Dendritic cell treated with granulocyte-macrophage colony-stimulating factor and Interleukin-4, amounts not matched to agents 40 ng/mL and 50 ng/mL, for 4 days (primary cell): Measurements from ENCODE around the gene SGPP1.
A peak's percentile ranks its signal among the peaks of the same experiment; 100 is the strongest.
"Not testable (repeated sequence)": the region's sequence is repeated elsewhere in the genome, so short reads cannot be mapped to it uniquely, and the experiment has no call there.

Source experiments
- H3K27ac Mint-ChIP-seq: one replicate; pipeline ENCODE4 v1.8.0; 2022; ENCODE audit warnings: mild to moderate bottlenecking, mixed read lengths
- H3K27me3 Mint-ChIP-seq: one replicate; pipeline ENCODE4 v1.8.0; 2022; ENCODE audit warnings: mild to moderate bottlenecking, mixed read lengths
- H3K36me3 Mint-ChIP-seq: one replicate; pipeline ENCODE4 v1.8.0; 2022; ENCODE audit warnings: low read depth, mixed read lengths
- H3K4me1 Mint-ChIP-seq: one replicate; pipeline ENCODE4 v1.8.0; 2022; ENCODE audit warnings: low read depth, mixed read lengths
- H3K4me3 Mint-ChIP-seq: one replicate; pipeline ENCODE4 v1.8.0; 2022; ENCODE audit warnings: mild to moderate bottlenecking, moderate library complexity, mixed read lengths
- H3K9me3 Mint-ChIP-seq: one replicate; pipeline ENCODE4 v1.8.0; 2022; ENCODE audit warnings: mixed read lengths
- intact Hi-C: fragments of 100-400 bp; cut with micrococcal nuclease; formaldehyde crosslinking; loops from one replicate; pipeline ENCODE4 v1.15.0; 2022

The SGPP1 gene

DNA sequence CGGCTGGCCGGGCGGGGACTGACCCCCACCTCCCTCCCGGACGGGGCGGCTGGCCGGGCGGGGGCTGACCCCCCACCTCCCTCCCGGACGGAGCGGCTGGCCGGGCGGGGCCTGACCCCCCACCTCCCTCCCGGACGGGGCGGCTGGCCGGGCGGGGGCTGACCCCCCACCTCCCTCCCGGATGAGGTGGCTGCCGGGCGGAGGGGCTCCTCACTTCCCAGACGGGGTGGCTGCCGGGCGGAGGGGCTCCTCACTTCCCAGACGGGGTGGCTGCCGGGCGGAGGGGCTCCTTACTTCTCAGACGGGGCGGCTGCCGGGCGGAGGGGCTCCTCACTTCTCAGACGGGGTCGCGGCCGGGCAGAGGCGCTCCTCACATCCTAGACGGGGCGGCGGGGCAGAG is 23.2 kb upstream of the SGPP1 start:
- H3K36me3 Mint-ChIP-seq, intact Hi-C loops, H3K27me3 Mint-ChIP-seq, H3K9me3 Mint-ChIP-seq, H3K4me3 Mint-ChIP-seq: not testable (repeated sequence)
- peak overlapping the region; percentile 53 for H3K27ac Mint-ChIP-seq
- peaks cover 12% of the 10 kb centered on the region for H3K4me1 Mint-ChIP-seq

DNA sequence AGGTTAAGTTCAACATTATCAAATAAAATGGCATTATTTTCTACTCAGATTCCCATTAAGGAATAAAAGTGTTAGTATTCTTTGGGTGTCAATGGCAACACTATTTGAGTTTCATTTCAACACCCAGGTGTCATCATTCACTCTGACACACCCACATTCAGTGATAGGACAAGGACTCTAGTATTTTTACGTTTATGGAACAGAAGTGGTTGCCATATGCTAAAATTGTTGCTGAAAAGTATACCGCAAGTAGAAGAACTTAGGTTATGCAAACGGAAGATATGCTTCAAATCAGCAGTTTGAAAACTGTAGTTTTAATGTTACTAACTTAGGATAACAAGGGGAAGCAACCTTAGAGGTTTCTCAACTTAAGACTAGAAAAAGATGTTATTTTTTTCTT is 20.0 kb upstream of the SGPP1 start:
- Mint-ChIP-seq H3K27ac (no peak overlapping the region), H3K27me3 (peaks cover 5% of the 10 kb centered on the region), H3K36me3 (no peaks in the 10 kb centered on the region), H3K4me3 (no peak overlapping the region), H3K4me1 (peaks cover 19% of the 10 kb centered on the region), H3K9me3 (no peaks in the 10 kb centered on the region)
- intact Hi-C loops, result no loop called here

- H3K27ac Mint-ChIP-seq, result peak overlapping the region; percentile 40
- intact Hi-C loops, result no loop called here
- peaks cover 14% of the 10 kb centered on the region for H3K4me1 Mint-ChIP-seq
- H3K9me3 Mint-ChIP-seq, result no peaks in the 10 kb centered on the region
- no peak overlapping the region for H3K4me3 Mint-ChIP-seq
- H3K36me3 Mint-ChIP-seq, result no peaks in the 10 kb centered on the region
- peaks cover 5% of the 10 kb centered on the region for H3K27me3 Mint-ChIP-seq
Measured at GRCh38 chr14:63745858-63746425, 18.1 kb upstream of the SGPP1 start.

DNA sequence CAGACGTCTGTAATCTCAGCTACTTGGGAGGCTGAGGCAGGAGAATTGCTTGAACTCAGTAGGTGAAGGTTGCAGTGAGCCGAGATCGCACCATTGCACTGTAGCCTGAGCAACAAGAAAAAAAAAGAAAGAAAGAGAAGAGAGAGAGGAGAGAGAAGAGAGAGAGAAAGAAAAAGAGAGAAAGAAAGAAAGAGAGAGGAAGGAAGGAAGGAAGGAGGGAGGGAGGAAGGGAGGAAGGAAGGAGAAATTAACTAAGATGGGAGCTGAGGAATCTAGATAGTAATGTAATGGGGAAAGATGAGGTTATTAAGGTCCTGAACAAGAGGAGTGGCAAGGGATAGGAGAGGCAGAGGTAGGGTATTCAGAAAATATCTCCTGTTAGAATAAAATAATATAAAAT is 17.4 kb upstream of the SGPP1 start:
- Mint-ChIP-seq H3K27me3 (peaks cover 5% of the 10 kb centered on the region), H3K4me3 (no peak overlapping the region), H3K36me3 (no peaks in the 10 kb centered on the region), H3K9me3 (no peaks in the 10 kb centered on the region), H3K4me1 (peaks cover 14% of the 10 kb centered on the region), H3K27ac (no peak overlapping the region)
- intact Hi-C loops, result no loop called here

DNA sequence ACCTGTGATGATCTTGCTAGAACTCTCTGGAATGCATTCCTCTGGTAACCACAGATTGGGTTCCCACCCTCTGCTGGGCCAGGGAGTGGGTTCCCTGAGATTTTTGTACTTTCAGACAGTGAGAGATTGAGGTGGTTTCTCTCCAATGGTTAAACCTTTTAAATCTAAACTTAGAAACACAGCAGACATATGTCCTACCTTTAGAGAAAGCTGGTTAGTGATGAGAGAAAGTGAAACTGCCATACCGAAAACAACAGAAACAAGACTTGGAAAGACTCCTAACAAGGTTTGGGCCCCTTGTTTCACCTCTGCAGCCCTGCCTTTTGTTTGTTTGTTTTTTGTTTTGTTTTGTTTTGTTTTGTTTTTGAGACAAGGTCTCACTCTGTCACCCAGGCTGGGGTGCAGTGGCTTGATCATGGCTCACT is 9.7 kb upstream of the SGPP1 start:
- Mint-ChIP-seq H3K27ac (no peak overlapping the region), H3K9me3 (no peaks in the 10 kb centered on the region), H3K4me1 (peaks cover 5% of the 10 kb centered on the region), H3K4me3 (no peak overlapping the region), H3K36me3 (no peaks in the 10 kb centered on the region), H3K27me3 (peaks cover 13% of the 10 kb centered on the region)
- intact Hi-C loops, result no loop called here

- H3K27me3 Mint-ChIP-seq, result peaks cover 17% of the 10 kb centered on the region
- no peaks in the 10 kb centered on the region for H3K36me3 Mint-ChIP-seq
- intact Hi-C loops, result no loop called here
- H3K9me3 Mint-ChIP-seq, result no peaks in the 10 kb centered on the region
- no peak overlapping the region for H3K27ac Mint-ChIP-seq
- peaks cover 5% of the 10 kb centered on the region for H3K4me1 Mint-ChIP-seq
- H3K4me3 Mint-ChIP-seq, result no peak overlapping the region
Measured at GRCh38 chr14:63735720-63736119, 7.9 kb upstream of the SGPP1 start.

- no peaks in the 10 kb centered on the region for H3K9me3 Mint-ChIP-seq
- H3K4me1 Mint-ChIP-seq, result peaks cover 22% of the 10 kb centered on the region
- H3K27ac Mint-ChIP-seq, result no peak overlapping the region
- peaks cover 33% of the 10 kb centered on the region for H3K27me3 Mint-ChIP-seq
- H3K4me3 Mint-ChIP-seq, result no peak overlapping the region
- intact Hi-C loops, result no loop called here
- peaks cover 15% of the 10 kb centered on the region for H3K36me3 Mint-ChIP-seq
Measured at GRCh38 chr14:63730659-63731058, 2.8 kb upstream of the SGPP1 start.

GRCh38 chr14:63727231-63727735 is 582 bp downstream of the SGPP1 start:
- H3K4me1 Mint-ChIP-seq, result peaks cover 36% of the 10 kb centered on the region
- H3K27ac Mint-ChIP-seq, result peak overlapping the region; percentile 87
- H3K27me3 Mint-ChIP-seq, result peaks cover 28% of the 10 kb centered on the region
- peak overlapping the region; percentile 91 for H3K4me3 Mint-ChIP-seq
- no peaks in the 10 kb centered on the region for H3K9me3 Mint-ChIP-seq
- intact Hi-C loops, result loop anchor here (2.0 to 10.0 kb wide), 2 partner anchors 84 to 262 kb away; no protein-coding TSS in a partner anchor
- peaks cover 15% of the 10 kb centered on the region for H3K36me3 Mint-ChIP-seq

- Mint-ChIP-seq H3K9me3 (no peaks in the 10 kb centered on the region), H3K36me3 (peaks cover 16% of the 10 kb centered on the region), H3K27ac (peak overlapping the region; percentile 87), H3K4me1 (peaks cover 36% of the 10 kb centered on the region), H3K27me3 (peaks cover 27% of the 10 kb centered on the region), H3K4me3 (peak overlapping the region; percentile 91)
- intact Hi-C loops, result loop anchor here (2.0 to 10.0 kb wide), 2 partner anchors 84 to 262 kb away; no protein-coding TSS in a partner anchor
Measured at GRCh38 chr14:63726499-63726898, 1.4 kb downstream of the SGPP1 start.

DNA sequence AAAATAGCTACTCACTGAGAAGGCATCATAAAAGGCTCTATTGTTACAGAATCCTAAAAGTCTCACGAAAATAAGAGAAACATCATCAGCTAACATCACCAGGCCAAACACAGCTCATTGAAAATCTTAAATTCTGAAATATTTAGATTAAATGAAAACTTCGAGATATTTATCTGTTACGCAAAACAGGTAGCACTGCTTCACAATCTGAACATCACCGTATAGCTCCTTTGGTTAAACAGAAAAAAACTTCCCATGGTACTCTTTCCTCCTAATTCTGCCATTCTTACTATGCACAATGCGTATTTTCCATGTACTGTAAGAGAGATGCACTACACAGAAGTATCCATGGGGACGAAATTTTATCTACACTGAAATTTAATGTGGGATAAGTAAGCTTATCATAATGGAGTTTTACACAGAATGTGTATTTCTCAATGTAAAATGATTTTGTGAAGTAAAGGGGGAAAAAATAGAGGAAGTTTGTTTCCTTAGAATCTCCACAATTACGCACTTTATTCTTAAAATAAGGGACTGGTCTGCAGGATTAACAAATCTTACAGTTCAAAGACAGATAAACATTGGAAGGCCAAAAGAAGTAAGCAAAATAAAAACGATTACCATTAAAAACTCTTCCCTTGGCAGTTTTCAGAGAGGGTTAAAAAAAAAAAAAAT is 1.9 kb downstream of the SGPP1 start:
- Mint-ChIP-seq H3K9me3 (no peaks in the 10 kb centered on the region), H3K4me1 (peaks cover 36% of the 10 kb centered on the region), H3K27ac (peak overlapping the region; percentile 87), H3K36me3 (peaks cover 22% of the 10 kb centered on the region), H3K27me3 (peaks cover 25% of the 10 kb centered on the region), H3K4me3 (peak overlapping the region; percentile 91)
- intact Hi-C loops, result loop anchor here (2.0 to 10.0 kb wide), 2 partner anchors 83 to 261 kb away; no protein-coding TSS in a partner anchor

DNA sequence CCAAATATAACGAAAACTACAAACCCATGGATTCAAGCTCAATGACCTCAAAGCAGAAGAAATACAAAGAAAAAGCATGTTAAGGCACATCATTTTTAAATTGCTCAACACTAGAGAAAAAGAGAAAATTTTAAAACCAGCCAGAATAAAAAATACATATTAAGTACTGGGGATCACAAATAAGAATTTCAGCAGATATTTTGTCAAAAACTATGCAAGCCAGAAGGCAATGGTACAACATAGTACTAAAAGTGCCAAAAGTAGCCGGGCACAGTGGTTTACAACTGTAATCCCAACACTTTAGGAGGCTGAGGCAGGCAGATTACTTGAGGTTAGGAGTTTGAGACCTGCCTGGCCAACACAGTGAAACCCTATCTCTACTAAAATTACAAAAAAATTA is 10.2 kb downstream of the SGPP1 start:
- Mint-ChIP-seq H3K9me3 (peaks cover 31% of the 10 kb centered on the region), H3K27ac (no peak overlapping the region), H3K4me1 (no peaks in the 10 kb centered on the region), H3K27me3 (no peaks in the 10 kb centered on the region), H3K36me3 (peaks cover 42% of the 10 kb centered on the region), H3K4me3 (no peak overlapping the region)
- intact Hi-C loops, result no loop called here

GRCh38 chr14:63715360-63715759 is 12.5 kb downstream of the SGPP1 start:
- intact Hi-C loops, result no loop called here
- no peak overlapping the region for H3K27ac Mint-ChIP-seq
- H3K36me3 Mint-ChIP-seq, result peaks cover 31% of the 10 kb centered on the region
- H3K4me3 Mint-ChIP-seq, result no peak overlapping the region
- no peaks in the 10 kb centered on the region for H3K27me3 Mint-ChIP-seq
- H3K9me3 Mint-ChIP-seq, result peaks cover 30% of the 10 kb centered on the region
- H3K4me1 Mint-ChIP-seq, result peaks cover 5% of the 10 kb centered on the region

DNA sequence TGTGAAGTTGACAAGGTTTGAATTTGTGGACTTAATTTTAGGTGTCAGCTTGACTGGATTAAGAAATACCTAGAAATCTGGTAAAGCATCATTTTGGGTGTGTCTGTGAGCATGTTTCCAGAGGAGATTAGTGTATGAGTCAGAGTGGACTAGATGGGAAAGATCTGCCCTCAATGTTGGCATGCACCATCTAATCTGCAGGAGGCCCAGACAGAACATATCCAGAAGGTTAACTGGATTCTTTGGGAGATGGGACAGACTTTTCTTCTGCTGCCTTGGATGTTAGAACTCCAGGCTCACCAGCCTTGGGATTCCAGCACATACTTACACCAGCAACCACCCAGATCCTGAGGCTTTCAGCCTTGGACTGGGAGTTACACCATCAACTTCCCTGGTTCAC is 14.1 kb downstream of the SGPP1 start:
- Mint-ChIP-seq H3K27ac (no peak overlapping the region), H3K4me3 (no peak overlapping the region), H3K4me1 (peaks cover 5% of the 10 kb centered on the region), H3K27me3 (no peaks in the 10 kb centered on the region), H3K9me3 (peaks cover 22% of the 10 kb centered on the region), H3K36me3 (peaks cover 24% of the 10 kb centered on the region)
- intact Hi-C loops, result no loop called here

DNA sequence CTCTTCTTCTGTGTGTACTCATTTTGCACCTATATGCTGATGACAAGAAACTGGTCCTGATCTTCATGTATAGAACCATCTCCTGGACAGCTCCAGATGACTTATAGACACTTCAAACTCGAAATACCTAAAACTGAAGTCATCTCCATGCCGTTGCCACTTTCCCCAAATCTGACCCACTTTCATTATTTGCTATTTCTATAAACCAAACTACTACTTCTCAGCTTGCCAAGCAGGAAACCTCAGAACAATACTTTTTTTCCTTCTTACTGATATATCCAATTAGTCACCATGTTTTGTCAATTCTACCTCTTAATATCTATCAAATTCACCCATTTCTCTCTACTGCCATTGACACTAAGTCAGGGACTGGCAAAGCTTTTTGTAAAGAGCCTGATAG is 14.8 kb downstream of the SGPP1 start:
- Mint-ChIP-seq H3K9me3 (peaks cover 22% of the 10 kb centered on the region), H3K36me3 (peaks cover 24% of the 10 kb centered on the region), H3K27ac (no peak overlapping the region), H3K4me1 (peaks cover 5% of the 10 kb centered on the region), H3K4me3 (no peak overlapping the region), H3K27me3 (no peaks in the 10 kb centered on the region)
- intact Hi-C loops, result no loop called here
